HG02870 (cell line): ENCODE results near the gene UNC13B.

Source experiments
- ATAC-seq: cut with Tn5 transposase; IDR thresholded peaks from one replicate; pipeline ENCODE4 v1.9.1; 2021; ENCODE audit warnings: mild to moderate bottlenecking, moderate library complexity; ENCODE audit not compliant: unreplicated experiment

UNC13B gene

DNA sequence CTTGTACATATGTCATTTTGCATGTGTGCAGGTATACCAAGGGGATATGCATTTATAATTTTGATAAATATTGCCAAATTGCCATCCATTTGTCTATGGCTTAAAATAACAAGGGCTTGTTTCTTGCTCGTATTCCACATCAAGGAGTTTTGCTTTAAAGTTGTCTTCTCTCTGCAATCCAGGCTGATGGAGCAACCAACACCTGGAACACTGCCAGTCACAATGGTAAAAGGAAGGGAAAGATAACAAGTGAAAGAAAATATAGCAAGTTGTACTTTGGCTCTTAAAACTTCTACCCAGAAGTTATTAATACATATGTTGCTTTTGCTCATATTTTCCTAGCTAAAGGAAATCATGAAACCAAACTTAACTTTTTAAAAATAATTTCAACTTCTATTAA lies 156.9 kb downstream of the UNC13B start:
- ATAC-seq: no peak

DNA sequence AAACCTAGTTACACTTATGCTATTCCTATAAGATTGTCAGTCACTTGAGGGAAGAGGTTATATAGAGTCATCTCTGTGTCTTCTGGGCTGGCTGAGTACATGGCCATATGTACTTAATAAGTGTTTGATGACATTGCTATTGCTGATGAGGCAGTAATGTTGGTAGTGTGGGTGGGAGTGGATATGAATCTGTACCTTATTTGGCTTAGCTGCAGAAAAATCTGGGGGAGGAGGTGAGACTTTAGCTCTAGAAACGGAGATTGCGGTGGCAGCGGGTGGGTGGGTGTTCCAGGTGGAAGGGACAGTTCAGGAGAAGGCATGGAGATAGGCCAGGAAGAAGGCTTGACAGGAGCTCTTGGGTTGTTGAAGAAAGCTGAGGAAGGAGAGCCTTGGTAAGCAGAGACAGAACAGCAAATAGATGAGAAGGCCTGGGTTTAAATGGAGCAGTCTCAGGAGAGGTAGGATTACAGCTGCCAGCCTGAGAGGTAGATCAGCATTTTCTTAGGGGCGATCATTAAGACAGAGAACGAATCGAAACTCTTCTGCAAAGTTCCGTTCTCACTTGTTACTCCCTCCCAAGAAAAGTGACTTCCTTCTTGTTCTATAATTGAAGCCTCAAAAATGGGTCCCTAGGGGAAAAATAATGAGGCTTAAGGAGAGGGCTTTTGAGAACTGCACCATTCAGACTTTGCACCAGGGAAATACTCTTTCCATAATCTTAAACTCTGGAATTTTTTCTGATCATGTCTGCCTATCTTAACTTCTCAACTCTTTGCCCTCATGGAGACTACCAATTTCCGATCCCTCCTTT lies 160.5 kb downstream of the UNC13B start:
- no peak for ATAC-seq

DNA sequence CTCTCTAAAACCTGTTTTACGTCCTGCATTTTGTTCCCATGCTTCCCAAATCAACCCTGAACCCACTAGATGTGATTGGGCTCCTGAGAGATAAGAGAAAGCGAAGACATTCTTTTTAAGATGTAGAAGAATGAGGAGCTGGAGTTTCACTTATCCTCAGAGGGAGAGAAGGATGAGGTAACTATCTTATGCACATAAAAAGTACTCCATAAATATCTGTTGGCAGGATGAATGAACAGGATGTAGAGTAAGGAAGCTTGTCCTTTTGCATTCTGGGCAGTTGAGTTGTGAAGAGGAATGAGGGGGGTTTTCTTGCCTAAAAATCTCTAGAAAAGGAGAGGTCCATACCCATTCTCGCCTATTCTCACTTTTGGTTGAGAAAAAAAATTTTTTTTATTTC lies 163.2 kb downstream of the UNC13B start:
- ATAC-seq: no peak

DNA sequence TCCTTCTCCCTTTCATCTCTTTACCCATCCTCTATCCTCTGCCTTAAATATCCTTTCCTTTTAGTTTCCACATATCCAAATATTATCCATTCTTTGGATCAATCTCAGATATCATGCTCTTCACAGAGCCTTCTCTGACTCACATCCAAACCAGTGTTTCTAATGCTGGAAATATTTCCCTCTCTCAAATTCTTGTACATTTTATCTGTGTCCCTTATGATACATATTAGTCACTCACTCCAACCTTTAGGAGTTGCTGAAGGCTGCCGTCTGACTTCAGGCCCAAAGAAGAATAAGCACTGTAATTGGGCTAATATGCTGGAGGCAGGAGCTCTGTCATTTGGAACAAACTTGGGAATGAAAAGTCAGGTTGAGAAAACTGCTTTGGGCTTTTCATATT lies 171.7 kb downstream of the UNC13B start:
- no peak for ATAC-seq

DNA sequence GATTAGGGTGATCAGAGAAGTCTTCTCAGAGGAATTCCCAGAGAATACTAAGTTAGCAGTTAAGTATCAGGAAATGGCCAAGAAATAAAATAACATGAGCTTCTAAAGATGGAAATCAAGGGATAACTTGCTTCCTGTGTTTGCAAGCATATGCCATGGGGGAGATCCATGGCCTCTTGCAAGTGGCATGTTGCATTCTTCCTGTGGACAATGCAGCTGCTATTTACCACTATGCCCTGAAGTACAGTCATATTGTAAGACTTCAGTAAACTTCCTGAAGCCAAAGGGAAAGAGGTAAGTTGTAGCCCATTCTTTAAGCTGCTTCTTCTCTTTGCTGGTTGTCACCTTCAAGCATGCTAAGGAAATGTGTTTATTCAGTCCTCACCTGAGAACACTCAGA lies 173.4 kb downstream of the UNC13B start:
- ATAC-seq: no peak

DNA sequence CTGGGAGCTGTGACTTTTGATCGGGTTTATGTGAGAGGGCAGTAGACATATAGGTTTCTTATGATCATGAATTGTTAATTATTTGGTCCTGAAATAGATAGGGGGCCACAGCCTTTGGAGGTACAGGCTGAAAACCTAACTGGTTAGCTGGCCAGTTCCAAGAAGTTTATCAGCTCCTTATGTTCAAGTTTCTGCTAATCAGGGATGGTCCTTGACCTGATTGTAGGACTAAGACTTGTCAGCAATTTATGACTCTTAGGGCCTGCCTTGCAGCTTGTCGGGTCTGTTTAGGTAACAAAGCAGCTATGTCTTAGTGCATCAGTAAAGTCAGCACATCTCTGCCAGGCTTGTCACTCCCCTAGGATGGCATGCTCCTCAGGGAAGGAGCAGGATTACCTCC lies 176.3 kb downstream of the UNC13B start:
- no peak for ATAC-seq

DNA sequence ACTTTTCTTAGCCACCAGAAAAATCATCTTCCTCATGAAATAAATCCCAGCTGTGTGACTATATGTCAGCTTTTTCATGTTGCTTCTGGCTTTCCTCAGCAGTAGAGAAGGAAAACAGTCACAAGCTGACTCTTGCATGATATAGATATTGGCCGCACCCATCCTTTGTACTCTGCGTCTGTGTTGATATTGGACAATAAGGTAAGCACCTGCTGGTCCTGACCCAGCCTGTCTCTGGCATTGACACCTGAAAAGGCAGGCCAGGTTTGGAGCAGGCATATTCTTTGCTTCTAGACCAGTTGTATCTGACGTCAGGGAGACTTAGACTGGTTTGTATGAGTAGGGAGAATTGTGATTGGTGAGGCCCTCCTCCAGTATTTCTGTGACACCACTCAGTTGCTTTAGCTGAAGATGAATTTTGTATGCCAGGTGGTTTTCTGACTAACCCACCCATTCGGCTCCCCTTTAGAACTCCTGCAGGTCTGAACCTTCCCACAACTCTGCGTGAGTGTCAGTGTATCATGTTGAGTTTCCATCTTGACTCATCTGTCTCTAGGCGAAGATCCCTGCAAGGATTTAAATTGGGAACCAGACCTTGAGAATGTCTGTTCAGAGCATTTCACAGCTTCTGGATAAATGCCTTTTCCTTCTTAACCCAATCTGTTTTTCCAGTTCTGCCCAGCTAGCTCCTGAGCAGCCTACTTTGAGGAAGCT lies 176.9 kb downstream of the UNC13B start:
- no peak for ATAC-seq

DNA sequence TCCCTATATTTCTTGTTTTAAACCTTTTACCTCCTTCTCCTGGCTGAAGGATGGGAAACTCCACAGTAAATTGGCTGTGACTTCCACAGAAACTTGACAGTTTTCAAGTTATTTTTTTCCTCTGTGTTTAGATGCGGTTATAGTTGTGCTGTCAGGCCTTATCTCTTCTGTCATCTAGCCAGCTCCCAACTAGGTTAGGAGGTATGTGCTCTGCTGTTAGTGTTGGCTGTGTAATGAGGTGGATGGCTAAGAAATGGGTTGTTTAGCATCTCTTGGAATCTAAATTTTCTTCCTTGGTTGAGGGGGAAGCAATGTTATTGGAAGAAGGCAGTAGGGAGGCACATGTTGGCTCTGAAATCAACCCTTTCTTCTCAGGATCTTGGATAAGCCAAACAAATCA lies 178.2 kb downstream of the UNC13B start:
- no peak for ATAC-seq

DNA sequence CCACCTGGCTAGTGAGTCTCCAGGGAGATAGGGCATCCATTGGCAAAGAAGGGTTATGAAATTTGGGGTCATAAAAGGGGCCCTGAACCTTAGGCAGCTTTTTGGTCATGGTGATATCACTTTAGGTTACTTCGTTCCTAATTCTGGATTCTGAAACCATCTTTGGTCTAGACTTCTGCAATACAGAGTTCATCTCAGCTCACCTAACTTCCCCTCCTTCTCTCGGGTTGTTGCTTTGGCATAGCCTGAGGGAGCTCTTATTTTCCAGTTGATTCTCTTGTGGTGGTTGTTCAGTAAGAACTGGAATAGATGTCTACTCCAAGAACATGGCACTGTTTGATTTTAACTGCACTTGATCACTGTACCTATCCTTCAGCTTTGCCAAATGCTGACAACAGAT lies 179.2 kb downstream of the UNC13B start:
- ATAC-seq: no peak

DNA sequence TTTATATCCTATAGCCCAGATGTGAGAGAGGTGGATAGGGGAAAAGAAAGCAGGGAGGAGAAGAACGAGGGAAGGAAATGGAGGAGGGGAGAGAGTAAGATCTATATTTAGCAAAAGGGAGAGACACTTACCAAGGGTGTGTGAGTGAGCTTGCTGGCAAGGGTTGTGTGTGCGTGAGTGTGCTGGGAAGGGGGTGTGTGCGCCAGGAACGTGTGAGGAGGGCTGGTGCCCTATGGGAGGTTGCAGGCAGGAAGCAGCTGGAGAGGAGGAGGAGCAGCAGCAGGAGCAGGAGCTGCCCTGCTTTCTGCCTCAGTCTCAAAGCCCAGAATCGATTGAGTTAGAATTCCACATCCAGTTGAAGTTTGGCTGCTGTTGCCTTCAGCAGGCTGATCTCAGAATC lies 179.8 kb downstream of the UNC13B start:
- ATAC-seq: no peak

DNA sequence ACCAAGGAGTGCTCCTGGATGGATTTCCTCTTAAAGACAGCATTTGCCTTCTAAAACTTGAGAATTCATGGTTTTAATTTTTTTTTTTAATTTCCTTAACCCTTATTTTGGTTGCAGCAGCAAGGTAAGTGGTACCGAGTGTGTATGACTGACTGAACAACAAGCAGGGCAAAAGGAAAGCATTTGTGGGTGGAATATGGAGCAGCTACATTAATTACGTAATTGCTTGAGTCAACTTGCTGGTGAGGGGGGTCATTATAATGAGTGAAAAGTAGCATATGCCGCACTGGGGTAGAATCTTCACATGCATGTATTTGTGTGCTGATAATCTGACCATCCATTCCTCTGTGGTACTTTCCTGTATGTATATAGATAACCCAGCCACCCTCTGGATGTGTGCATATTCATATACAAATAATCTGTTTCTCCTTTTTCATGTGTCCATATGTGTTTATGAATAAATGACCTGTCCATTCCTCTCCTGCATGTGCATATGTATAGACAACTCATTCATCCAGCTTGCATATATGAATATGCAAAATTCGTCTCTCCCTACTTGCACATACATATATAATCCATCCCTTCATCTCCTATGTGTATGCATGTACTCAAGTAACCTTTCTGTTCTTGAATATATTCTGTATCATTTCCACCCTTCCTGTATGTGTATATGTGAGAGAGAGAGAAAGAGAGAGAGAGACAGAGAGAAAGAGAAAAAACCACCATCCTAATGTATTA lies 180.6 kb downstream of the UNC13B start:
- no peak for ATAC-seq

DNA sequence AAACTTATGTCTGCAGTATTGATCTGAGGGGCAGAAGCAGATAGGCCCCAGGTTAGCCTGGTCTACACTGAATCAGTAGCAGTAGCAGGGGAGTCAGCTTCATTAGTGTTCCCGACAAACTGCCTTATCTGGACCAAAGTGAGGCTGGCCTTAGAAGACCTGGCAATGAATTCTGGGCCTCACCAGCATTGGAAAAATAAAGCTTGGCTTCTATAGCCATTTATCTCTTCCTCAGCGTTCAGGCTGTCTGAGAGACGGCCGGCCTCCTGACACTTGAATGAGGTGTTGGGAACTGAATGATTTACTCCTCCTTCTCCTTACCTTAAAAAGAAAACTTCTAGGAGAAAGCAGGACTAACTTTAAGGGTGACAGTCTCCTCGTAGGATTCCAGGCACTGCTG lies 186.3 kb downstream of the UNC13B start:
- ATAC-seq: no peak

DNA sequence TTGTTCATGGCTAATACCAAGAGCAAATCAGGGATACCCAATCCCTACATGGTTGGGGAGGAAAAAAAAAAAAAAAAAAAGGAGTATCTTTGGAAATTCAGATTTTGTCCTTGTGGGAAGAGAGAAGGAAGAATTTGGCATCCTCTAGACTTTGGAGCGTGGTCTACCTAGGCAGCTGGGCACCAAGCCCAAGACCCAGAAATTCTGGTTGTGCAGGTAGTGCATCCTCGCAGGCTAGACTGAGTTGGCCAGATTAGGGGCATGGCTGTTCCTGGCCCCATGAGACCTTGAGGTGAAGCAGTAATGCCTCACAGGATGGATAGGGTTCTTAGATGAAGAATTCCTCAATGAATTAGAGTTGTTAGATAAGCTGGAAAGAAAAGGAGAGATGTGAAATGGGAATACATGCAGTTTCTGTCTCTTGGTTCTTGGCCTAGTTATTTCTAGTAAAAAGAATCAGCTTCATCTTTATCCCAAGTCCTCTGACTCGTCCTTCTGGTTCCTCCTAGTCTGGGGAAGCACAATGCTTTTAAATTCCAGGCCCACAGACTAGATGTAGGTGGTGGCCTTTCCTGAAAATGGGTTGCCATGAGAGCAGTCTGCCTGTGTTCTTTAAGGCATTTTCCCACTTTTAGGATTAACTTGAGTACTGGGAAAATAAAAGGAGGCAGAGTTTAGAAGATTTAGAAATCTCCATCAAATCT lies 187.6 kb downstream of the UNC13B start:
- no peak for ATAC-seq

DNA sequence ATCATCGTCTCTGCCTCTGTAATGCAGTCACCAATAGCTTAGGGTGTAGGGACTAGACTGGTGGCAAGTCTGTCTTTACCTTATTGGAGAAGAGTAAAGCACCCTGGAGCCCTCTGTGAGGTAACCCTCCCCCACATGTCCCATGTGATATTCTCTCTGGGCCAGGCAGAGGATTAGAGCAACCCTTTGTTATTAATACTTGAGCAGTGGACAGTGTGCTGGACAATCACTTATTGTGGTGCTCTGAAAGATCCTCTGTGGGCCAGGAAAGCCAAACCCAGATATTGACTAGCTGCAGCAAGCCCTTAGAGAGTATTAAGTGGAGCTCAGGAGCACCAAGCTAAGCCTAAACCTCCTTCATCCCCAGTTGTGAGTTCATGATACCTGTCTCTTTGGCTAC lies 188.4 kb downstream of the UNC13B start:
- no peak for ATAC-seq

DNA sequence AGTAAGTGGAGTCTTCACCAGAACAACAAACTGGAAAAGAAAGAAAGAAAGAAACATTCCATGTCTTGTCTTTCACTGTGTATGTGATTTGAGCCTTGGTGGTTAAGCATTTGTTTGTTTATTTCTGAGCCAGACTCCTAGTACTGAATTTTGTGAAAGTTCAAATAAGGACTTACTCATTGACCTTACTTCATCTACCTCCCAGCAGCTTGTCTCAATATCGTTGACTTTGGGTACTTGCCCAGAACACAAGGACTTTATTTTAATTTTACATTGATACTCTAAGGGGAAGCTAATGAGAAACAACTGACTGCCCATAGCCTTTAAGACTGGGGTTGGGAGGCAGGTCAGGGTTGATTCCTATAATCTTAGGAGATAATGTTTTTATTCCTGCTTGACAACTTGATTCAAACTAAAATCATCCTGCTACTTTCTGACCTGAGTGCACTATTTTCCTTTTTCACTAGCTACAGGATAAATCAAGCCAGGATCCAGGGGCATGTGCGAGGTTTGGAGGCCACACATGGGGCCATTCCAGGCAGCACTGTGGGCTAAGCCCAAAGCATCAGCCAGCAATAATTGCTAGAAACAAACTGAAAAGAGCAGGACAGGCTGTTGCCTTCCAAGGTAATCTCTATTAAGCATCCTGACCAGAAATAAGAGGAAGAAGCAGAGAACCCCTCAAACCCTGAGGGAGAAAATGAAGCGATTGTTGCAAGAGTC lies 189.2 kb downstream of the UNC13B start:
- ATAC-seq: no peak

DNA sequence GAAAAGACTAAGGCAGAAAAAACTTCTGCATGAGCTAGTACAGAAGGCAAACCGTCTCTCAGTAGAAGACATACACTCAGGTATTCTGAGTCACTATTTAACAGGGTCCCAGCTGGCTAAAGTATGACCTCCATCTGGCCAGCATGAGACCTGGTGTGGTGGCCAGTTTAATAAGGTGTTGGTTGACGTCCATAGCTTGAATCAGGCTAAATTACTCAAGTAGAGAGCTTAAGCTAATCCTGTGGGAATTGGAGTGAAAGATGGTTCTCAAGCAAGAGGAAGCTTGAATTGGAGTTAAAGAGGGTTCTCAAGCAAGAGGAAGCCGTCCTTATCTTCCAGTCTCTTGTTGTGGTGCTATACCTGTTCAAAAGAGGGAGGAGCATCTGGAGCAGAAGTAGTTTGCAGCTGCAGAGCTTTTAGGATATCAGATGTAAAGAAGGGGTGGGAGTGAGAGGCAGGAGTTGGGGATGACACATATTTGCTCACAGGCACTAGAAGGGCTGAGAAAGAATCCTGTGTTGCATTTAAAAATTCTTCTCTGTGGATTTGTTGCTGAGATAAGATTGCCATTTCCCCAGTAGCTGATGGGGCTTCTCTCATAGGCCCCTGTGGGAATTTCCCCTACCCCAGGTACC lies 192.0 kb downstream of the UNC13B start:
- no peak for ATAC-seq

DNA sequence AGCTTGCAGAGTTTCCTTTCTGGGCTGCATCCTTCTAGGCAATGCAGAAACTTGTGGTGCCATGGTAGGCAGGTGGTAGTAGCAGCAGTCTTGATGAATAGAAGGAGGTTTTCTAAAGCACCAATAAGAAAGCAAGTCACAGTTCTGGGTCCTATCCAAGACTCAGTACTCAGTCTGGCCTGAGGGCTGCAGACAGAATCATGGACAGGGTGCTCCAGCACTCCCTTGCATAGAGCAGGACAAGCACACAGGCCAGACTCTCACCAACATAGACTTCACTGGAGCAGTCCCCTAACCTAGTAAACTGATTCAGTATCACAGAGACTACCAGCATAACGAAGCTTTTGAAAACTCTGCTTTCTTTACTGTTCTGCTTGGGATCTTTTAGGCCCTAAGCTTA lies 194.1 kb downstream of the UNC13B start:
- ATAC-seq: no peak

DNA sequence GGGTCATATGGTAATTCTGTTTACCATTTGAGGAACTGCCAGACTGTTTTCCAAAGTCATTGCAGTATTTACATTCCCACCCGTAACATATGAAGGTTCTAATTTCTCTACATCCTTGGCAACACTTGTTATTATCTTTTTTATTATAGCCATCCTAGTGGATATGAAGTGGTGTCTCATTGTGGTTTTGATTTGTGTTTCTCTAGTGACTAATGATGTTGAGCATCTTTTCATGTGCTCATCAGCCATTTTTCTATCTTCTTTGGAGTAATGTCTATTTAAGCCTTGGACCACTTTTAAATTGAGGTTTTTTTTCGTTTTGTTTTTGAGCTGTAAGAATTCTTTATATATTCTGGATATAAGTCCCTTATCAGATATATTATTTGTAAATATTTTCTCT lies 195.3 kb downstream of the UNC13B start:
- no peak for ATAC-seq

DNA sequence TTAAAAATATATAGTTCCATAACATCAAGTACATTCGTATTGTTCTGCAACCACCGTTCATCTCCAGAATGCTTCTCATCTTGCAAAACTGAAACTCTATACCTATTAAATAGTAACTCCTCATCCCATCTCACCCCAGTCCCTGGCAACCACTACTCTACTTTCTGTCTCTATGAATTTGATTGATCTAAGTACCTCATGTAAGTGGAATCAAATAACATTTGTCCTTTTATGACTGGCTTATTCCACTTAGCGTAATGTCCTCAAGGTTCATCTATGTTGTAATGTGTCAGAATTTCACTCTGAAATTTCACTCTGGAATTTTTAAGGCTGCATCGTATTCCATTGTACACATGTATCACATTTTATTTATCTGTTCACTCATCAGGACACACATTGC lies 196.0 kb downstream of the UNC13B start:
- no peak for ATAC-seq
